GM23338 (cell line): Measurements from ENCODE around the gene UXS1.

Source experiments
- EZH2 ChIP-seq: fragments of 200-600 bp; sonication (generic); IDR thresholded peaks from one replicate; pipeline ENCODE4 v1.8.0; 2017; ENCODE audit warnings: antibody characterized with exemption, mild to moderate bottlenecking, low read depth; ENCODE audit not compliant: unreplicated experiment
- TF ChIP-seq, protein P1 (sequence below), 2 experiments: fragments of 200-600 bp in 1 of 2; sonication (generic) in 1 of 2; conservative IDR thresholded peaks; 2 replicates each; pipeline versions ENCODE4 v1.5.1 to v1.6.1; 2016 to 2017; ENCODE audit warnings: antibody characterized with exemption in 2 of 2, low read depth in 2 of 2, mild to moderate bottlenecking in 2 of 2, moderate library complexity in 1 of 2
- TF ChIP-seq, protein P2 (sequence below): IDR thresholded peaks from one replicate; pipeline ENCODE4 v1.6.1; 2018; ENCODE audit warnings: antibody characterized with exemption; ENCODE audit not compliant: unreplicated experiment

DNA sequence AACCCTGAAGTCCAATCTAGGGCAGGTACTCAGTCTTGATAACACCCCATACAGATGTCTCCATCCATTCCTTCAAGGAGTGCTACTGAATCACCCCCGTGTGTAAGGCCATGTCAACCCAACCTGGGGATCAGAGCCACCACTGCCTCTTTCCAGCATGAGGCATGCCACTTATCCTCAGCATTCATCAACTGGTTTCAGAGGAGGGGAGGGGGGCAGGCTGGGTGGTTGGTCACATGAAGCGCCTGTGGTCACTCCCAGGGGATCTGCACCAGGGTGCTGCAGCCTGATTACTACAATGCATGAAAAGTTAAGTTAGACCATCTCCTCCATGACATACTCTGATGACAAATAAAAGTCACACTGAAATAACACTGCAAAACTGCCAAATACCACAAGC, 65.0 kb downstream of the UXS1 start:
- TF ChIP-seq, protein P1, sequence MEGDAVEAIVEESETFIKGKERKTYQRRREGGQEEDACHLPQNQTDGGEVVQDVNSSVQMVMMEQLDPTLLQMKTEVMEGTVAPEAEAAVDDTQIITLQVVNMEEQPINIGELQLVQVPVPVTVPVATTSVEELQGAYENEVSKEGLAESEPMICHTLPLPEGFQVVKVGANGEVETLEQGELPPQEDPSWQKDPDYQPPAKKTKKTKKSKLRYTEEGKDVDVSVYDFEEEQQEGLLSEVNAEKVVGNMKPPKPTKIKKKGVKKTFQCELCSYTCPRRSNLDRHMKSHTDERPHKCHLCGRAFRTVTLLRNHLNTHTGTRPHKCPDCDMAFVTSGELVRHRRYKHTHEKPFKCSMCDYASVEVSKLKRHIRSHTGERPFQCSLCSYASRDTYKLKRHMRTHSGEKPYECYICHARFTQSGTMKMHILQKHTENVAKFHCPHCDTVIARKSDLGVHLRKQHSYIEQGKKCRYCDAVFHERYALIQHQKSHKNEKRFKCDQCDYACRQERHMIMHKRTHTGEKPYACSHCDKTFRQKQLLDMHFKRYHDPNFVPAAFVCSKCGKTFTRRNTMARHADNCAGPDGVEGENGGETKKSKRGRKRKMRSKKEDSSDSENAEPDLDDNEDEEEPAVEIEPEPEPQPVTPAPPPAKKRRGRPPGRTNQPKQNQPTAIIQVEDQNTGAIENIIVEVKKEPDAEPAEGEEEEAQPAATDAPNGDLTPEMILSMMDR (conservative IDR thresholded peaks at IDR 0.05; ENCODE audit: low read depth in 2 of 2): no peak
- TF ChIP-seq, protein P2, sequence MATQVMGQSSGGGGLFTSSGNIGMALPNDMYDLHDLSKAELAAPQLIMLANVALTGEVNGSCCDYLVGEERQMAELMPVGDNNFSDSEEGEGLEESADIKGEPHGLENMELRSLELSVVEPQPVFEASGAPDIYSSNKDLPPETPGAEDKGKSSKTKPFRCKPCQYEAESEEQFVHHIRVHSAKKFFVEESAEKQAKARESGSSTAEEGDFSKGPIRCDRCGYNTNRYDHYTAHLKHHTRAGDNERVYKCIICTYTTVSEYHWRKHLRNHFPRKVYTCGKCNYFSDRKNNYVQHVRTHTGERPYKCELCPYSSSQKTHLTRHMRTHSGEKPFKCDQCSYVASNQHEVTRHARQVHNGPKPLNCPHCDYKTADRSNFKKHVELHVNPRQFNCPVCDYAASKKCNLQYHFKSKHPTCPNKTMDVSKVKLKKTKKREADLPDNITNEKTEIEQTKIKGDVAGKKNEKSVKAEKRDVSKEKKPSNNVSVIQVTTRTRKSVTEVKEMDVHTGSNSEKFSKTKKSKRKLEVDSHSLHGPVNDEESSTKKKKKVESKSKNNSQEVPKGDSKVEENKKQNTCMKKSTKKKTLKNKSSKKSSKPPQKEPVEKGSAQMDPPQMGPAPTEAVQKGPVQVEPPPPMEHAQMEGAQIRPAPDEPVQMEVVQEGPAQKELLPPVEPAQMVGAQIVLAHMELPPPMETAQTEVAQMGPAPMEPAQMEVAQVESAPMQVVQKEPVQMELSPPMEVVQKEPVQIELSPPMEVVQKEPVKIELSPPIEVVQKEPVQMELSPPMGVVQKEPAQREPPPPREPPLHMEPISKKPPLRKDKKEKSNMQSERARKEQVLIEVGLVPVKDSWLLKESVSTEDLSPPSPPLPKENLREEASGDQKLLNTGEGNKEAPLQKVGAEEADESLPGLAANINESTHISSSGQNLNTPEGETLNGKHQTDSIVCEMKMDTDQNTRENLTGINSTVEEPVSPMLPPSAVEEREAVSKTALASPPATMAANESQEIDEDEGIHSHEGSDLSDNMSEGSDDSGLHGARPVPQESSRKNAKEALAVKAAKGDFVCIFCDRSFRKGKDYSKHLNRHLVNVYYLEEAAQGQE: no peak
- TF ChIP-seq EZH2: no peak
